Measurements from ENCODE around the gene PRCC.

PRCC gene

GRCh38 chr1:156767101-156767878 is at the start of gene PRCC:
Gene PRCC, plus strand, starts transcription at chr1:156767535. Its CDS starts 237 bp downstream, at chr1:156767772.
- TF ChIP-seq CTCF (IDR thresholded peaks at IDR 0.05; ENCODE audit: low read depth, low read length, missing control alignments) = no peak
- in situ Hi-C loops (cut with HindIII; ENCODE audit: low sequenced_read_pairs) = no loop called here
- peak within 1 kb of the TSS; percentile 94 for H3K4me3 ChIP-seq (ENCODE audit: low read depth, low read length)
- DNase-seq (ENCODE audit: low read depth) = peak; percentile 100

GRCh38 chr1:156721131-156721530 is 46.2 kb upstream of the PRCC start:
- no peak for TF ChIP-seq CTCF (IDR thresholded peaks at IDR 0.05; ENCODE audit: low read depth, low read length, missing control alignments)
- no peak for DNase-seq (ENCODE audit: low read depth)
- no peak overlapping the region for H3K4me3 ChIP-seq (ENCODE audit: low read depth, low read length)
- in situ Hi-C loops (cut with HindIII; ENCODE audit: low sequenced_read_pairs) = no loop called here

- no peak for TF ChIP-seq CTCF (IDR thresholded peaks at IDR 0.05; ENCODE audit: low read depth, low read length, missing control alignments)
- DNase-seq (ENCODE audit: low read depth) = no peak
- in situ Hi-C loops (cut with HindIII; ENCODE audit: low sequenced_read_pairs) = no loop called here
- no peak overlapping the region for H3K4me3 ChIP-seq (ENCODE audit: low read depth, low read length)
Observed at GRCh38 chr1:156721535-156721934, 45.8 kb upstream of the PRCC start.

GRCh38 chr1:156725683-156726280 is 41.6 kb upstream of the PRCC start:
- in situ Hi-C loops (cut with HindIII; ENCODE audit: low sequenced_read_pairs) = no loop called here
- peak; percentile 85 for DNase-seq (ENCODE audit: low read depth)
- H3K4me3 ChIP-seq (ENCODE audit: low read depth, low read length) = peak overlapping the region; percentile 39
- TF ChIP-seq CTCF (IDR thresholded peaks at IDR 0.05; ENCODE audit: low read depth, low read length, missing control alignments) = peak; percentile 94

GRCh38 chr1:156726549-156727226 is 40.6 kb upstream of the PRCC start:
- in situ Hi-C loops (cut with HindIII; ENCODE audit: low sequenced_read_pairs) = no loop called here
- peak; percentile 41 for DNase-seq (ENCODE audit: low read depth)
- peak overlapping the region; percentile 39 for H3K4me3 ChIP-seq (ENCODE audit: low read depth, low read length)
- peak; percentile 67 for TF ChIP-seq CTCF (IDR thresholded peaks at IDR 0.05; ENCODE audit: low read depth, low read length, missing control alignments)

- in situ Hi-C loops (cut with HindIII; ENCODE audit: low sequenced_read_pairs) = no loop called here
- H3K4me3 ChIP-seq (ENCODE audit: low read depth, low read length) = peak overlapping the region; percentile 92
- no peak for DNase-seq (ENCODE audit: low read depth)
- TF ChIP-seq CTCF (IDR thresholded peaks at IDR 0.05; ENCODE audit: low read depth, low read length, missing control alignments) = no peak
Observed at GRCh38 chr1:156727492-156727891, 39.8 kb upstream of the PRCC start.
